ENCODE results near the gene LRRC75B.

DNA sequence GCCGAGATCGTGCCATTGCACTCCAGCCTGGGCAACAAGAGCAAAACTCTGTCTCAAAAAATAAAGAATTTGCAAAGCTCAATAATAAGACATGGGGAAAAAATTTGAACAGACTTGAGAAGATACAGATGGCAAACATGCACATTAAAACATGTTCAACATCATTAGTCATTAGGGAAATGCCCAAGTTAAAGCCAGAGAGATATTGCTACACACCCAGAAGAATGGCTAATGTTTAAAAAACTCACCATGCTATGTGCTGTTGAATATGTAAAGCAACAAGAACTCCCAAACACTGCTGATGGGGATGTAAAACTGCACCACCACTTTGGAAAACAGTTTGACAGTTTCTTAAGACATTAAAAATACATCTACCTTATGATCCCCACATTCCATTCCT lies 12.6 kb downstream of the LRRC75B start:
- TF ChIP-seq EZH2 (IDR thresholded peaks at IDR 0.05; ENCODE audit: insufficient read depth, poor library complexity, severe bottlenecking) (no peak), EZH2phosphoT487 (IDR thresholded peaks at IDR 0.05; ENCODE audit: insufficient read depth, low read depth) (no peak)
